ENCODE data around the gene PRDM16. TPM values are rescaled to one million over a fixed set of nuclear protein-coding genes. Genes with fewer than 3 reads are reported as not detected.

PRDM16 gene
- polyA plus RNA-seq, 6 donors from 2014 or later: not detected

DNA sequence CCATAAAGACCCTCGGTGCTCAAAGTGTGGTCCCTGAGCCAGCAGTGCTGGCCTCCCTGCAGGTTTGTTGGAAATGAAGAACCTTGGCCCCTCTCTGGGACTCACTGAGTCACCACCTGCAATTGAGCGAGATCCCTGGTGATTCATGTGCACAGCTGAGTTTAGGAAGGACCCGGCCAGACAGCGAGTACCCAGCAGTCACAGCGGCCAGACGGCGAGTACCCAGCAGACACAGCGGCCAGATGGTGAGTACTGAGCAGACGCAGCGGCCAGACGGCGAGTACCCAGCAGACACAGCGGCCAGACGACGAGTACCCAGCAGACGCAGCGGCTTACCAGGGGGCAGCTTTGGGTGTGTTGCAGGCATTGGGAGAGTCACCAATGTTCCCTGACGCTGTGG lies 123.8 kb downstream of the PRDM16 start:
- Mint-ChIP-seq H3K9me3 (peaks cover 0 to 2% (median 0%) of the 10 kb centered on the region in 7 donors), H3K27ac (no peak overlapping the region), H3K36me3 (no peaks in the 10 kb centered on the region), H3K4me3 (no peak overlapping the region), H3K27me3 (peaks cover 0 to 20% (median 12%) of the 10 kb centered on the region in 3 donors), H3K4me1 (no peaks in the 10 kb centered on the region)
- ATAC-seq (ENCODE audit: low read depth in 2 of 2) (no peak), DNase-seq (no peak)

DNA sequence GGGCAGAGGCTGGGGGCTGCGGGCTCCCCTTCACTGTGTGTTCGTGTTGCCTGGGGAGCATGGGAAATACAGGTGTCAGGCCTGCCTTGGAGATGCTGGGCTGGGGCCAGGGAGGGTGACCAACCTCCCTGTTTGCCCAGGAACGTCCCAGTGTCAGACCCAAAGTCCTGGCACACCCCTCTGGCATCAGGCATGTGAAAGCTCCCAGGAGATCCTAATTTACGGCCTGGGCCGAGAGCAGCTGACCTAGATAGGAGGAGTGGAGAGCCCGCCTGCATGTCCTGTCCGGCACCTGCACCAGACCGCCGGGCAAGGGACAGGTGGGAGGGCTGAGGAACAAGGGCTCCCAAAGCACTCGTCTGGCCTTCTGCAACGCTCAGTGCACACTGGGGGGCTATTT lies 124.8 kb downstream of the PRDM16 start:
- no peak for ATAC-seq (ENCODE audit: low read depth in 2 of 2)
- H3K27me3 Mint-ChIP-seq: peaks cover 0 to 12% (median 2%) of the 10 kb centered on the region in 3 donors
- no peak for DNase-seq
- H3K4me1 Mint-ChIP-seq: no peaks in the 10 kb centered on the region
- H3K27ac Mint-ChIP-seq: no peak overlapping the region
- no peaks in the 10 kb centered on the region for H3K36me3 Mint-ChIP-seq
- H3K4me3 Mint-ChIP-seq: no peak overlapping the region
- H3K9me3 Mint-ChIP-seq: peaks cover 0 to 2% (median 0%) of the 10 kb centered on the region in 7 donors

DNA sequence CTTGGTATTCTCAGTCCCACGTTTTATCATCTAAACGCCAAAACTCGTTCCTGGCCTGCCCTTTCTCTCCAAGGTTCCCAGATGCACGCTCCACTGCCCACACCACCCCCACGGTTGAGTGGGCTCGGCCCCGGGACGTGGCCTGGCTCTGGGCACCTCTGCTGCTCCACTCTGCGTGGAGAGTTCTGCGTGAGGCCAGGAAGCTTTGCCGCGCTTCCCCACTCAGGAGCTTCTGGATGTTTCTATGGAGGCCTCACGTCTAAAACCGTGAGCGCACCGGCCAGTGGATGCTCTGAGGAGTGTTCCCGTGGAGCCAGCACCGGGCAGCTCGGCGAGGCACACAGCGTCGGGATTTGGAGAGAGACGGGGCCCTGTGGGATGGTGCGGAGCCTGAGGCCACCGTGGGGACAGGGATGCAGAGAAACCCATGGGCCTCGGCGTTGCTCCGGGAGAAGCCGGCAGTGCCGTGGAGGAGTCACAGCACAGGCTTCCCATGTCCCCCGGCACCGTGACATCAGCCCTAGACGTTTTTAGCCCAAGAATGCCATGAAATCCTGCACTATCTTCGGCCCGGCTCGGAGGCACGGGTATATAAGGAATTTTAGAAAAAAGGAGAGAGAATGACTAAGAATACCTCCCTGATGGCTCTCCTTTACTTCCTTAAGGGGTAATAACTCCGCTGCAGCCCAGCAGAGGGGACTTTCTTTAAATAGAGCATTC lies 125.9 kb downstream of the PRDM16 start:
- H3K4me1 Mint-ChIP-seq: no peaks in the 10 kb centered on the region
- H3K27ac Mint-ChIP-seq: no peak overlapping the region
- H3K4me3 Mint-ChIP-seq: no peak overlapping the region
- H3K27me3 Mint-ChIP-seq: peaks cover 0 to under 1% (median 0%) of the 10 kb centered on the region in 3 donors
- no peaks in the 10 kb centered on the region for H3K36me3 Mint-ChIP-seq
- no peak for ATAC-seq (ENCODE audit: low read depth in 2 of 2)
- H3K9me3 Mint-ChIP-seq: peaks cover 0 to 2% (median 0%) of the 10 kb centered on the region in 7 donors
- no peak for DNase-seq

DNA sequence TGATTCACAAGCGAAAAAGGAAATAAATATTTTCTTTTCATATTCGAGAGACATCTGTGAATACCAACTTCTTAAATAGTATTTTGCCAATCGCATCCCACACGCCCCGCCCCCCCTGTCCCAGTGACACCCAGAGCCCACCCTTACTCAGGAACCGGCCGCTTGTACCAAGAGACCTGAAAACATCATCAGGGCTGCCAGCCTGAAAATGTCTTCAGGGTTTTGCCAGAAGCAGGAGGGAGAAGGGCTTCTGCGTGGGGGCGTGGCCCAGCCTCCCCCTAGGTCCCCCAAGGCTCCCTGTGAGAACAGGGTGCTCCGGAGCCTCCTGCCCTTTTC lies 126.4 kb downstream of the PRDM16 start:
- no peak overlapping the region for H3K27ac Mint-ChIP-seq
- DNase-seq (no peak), ATAC-seq (ENCODE audit: low read depth in 2 of 2) (no peak)
- H3K36me3 Mint-ChIP-seq: no peaks in the 10 kb centered on the region
- no peaks in the 10 kb centered on the region for H3K4me1 Mint-ChIP-seq
- H3K9me3 Mint-ChIP-seq: peaks cover 0 to 2% (median 0%) of the 10 kb centered on the region in 7 donors
- H3K27me3 Mint-ChIP-seq: no peaks in the 10 kb centered on the region
- no peak overlapping the region for H3K4me3 Mint-ChIP-seq

DNA sequence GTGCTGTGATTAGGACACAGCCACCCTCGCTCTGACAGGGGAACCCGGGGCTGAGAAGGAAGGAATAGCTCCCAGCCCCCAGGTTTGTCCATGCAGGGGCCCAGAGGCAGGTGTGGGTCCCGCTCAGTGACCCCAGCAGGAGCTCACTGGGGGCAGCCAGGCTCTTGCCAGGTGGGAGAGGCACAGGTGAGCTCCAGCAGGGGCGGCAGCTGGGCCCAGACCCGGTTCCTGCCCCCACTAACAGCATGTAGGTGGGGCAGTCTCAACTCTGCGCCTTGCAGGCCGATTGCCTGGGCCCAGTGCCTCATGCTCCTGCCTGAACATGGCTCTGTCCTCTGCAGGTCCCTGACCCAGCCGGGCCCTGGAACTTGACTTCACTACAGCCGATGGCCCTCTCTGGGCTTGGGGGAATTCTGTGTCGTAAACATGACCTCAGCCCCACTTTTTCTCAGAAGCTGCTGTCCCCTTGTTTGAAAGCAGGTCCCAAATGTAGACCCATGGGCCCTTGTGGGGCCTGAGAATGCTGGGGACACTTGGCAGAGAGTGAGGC lies 127.0 kb downstream of the PRDM16 start:
- ATAC-seq (ENCODE audit: low read depth in 2 of 2) (no peak), DNase-seq (no peak)
- Mint-ChIP-seq H3K27ac (no peak overlapping the region), H3K4me3 (no peak overlapping the region), H3K36me3 (no peaks in the 10 kb centered on the region), H3K4me1 (no peaks in the 10 kb centered on the region), H3K9me3 (peaks cover 0 to 2% (median 0%) of the 10 kb centered on the region in 7 donors), H3K27me3 (no peaks in the 10 kb centered on the region)

DNA sequence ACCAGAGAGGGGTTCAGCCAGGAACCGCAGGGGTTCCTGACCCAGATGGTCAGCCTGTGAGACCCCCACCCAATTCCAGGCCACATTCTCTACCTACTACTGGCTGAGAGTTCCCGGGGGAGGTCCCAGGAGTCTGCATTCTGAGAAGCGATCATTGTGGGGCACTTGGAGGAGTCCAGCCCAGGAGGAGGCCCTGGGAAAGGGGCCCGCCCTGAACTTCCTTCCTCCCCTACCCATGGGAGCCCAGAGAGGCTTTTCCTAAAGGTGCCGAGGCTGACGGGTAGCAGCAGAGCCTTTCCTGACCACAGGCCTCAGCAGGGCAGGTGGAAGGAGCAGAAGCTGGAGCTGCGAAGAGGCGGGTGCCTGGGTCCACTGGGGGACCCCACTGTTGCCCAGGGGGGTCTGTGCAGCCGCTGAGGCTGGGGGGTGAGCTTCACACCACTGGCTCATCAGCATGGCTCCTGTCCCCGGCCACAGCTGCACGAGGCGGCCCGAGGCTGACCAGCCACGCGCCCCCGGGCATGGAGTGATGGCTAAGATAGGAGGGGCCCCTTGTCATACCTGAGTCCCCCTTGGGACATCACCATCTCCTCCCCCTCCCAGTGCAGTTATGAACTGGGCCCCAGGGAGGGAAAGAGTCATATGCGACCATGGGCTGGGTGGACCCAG lies 127.7 kb downstream of the PRDM16 start:
- no peaks in the 10 kb centered on the region for H3K27me3 Mint-ChIP-seq
- ATAC-seq (ENCODE audit: low read depth in 2 of 2) (no peak), DNase-seq (no peak)
- no peaks in the 10 kb centered on the region for H3K9me3 Mint-ChIP-seq
- no peak overlapping the region for H3K4me3 Mint-ChIP-seq
- H3K36me3 Mint-ChIP-seq: no peaks in the 10 kb centered on the region
- no peaks in the 10 kb centered on the region for H3K4me1 Mint-ChIP-seq
- H3K27ac Mint-ChIP-seq: no peak overlapping the region

DNA sequence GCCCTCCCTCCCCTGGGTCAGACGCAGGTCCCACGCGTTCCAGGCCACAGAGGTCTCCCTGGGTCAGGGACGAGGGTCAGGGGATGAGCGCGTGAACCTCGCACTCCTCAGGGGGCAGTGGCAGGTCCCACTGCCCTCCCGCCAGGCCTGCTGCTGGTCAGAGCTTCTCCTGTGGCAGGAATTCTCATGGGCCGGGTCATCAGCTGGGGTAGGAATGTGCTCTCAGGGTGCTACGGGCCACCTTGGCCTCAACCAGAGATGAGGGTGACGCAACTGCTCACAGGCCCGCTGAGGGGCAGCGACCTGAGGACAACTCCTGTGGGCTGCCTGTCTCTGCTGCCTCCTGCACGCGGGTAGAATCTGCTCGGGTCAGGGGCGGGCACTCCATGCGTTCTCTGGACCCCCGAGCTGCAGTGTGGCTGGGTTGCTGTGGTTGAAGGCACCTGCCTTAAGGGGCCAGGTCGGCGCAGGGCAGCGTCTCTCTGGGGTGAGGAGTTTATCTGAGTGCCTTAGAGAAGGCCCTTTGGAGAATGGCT lies 128.8 kb downstream of the PRDM16 start:
- no peak for ATAC-seq (ENCODE audit: low read depth in 2 of 2)

DNA sequence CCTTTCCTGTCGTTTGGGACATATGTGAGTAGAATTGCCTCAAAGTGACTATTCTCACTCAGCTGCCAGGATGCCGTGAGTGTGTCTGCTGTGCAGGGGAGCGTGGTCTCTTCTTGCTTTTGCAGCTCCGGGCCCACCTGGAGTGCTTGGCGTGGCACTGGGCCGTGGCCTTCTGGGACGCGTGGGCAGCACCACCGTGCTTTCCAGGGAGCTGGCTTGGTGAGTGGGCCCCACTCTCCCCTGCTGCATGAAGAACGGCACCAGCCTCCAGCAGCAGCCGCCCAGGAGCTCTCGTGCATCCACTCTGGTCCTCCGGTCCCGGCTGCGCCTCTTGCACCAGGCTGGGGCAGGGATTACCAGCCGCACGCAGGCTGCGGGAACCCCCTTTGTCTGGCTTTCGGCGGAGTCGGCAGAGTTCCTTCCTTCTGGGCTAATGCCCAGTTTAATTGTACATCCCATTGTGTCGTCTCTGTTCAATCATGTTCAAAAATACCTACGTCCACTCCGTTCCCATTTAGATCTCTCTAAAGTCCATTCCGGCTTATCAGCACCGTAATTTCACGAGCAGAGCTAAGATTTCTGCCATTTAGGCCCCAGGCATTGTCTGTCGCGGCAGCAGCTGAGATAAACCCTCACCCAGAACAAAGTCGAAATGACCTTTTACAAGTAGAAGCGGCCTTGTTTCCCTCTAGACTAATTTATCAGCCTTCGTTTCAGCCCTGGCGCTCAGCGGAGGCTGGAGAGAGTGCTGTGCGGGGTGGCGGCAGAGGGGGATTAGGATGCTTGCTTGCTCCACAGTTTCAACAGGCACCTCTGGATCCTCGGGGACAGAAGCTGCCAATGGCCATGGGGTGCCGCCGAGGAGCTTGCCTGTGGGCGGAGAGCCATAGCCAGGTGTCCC lies 129.6 kb downstream of the PRDM16 start:
- Mint-ChIP-seq H3K4me1 (no peaks in the 10 kb centered on the region), H3K27ac (no peak overlapping the region), H3K9me3 (no peaks in the 10 kb centered on the region), H3K4me3 (peak overlapping the region in 1 of 8 donors; percentile 25), H3K36me3 (no peaks in the 10 kb centered on the region), H3K27me3 (no peaks in the 10 kb centered on the region)
- ATAC-seq (ENCODE audit: low read depth in 2 of 2): no peak
- no peak for DNase-seq

More for the DNA sequence above, 128.8 kb downstream of the PRDM16 start:
- no peak for DNase-seq
- H3K36me3 Mint-ChIP-seq: no peaks in the 10 kb centered on the region
- no peak overlapping the region for H3K27ac Mint-ChIP-seq
- no peaks in the 10 kb centered on the region for H3K4me1 Mint-ChIP-seq
- H3K4me3 Mint-ChIP-seq: no peak overlapping the region
- no peaks in the 10 kb centered on the region for H3K27me3 Mint-ChIP-seq
- no peaks in the 10 kb centered on the region for H3K9me3 Mint-ChIP-seq

DNA sequence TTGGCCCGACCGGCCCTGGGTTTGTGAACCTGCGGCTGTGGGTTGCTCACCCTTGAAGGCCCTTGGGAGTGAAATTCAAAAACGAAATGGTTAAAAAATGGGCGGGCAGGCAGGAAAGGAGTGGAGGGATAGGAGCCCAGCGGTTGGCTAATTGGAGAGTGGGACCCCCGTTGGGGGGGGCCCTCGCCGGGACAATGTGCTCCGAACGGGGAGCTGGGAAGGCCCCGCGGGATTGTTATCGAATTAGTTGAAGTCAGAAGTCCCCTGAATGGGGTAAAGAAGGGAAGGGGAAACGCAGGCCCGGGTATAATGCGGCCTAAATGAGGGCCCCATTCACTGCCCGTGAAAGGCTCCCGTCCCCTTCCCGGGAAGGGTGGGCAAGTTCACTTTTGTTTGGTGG lies 135.7 kb downstream of the PRDM16 start:
- Mint-ChIP-seq H3K4me1 (no peaks in the 10 kb centered on the region), H3K36me3 (no peaks in the 10 kb centered on the region), H3K27me3 (no peaks in the 10 kb centered on the region), H3K9me3 (peaks cover 0 to 1% (median 0%) of the 10 kb centered on the region in 7 donors), H3K27ac (no peak overlapping the region), H3K4me3 (no peak overlapping the region)
- DNase-seq: no peak
- ATAC-seq (ENCODE audit: low read depth in 2 of 2): no peak

DNA sequence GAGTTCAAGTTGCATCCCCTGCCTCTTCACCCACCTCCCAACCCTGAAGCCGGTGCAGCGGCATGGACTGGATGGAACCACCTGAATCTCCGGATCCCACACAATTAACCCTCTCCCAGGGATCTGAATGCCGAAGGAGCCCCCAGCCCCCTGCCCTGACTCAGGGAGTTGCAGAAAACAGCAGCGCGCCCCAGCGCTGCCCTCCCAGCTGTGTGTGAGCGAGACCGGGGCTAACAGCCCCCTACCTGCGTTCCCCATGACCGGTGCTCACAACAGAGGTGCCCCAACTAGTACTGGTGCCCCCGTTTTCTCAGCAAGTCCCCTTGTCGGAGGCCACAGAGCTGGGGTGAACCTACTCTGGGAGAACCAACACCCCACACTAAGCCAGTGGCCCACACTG lies 136.8 kb downstream of the PRDM16 start:
- Mint-ChIP-seq H3K27me3 (no peaks in the 10 kb centered on the region), H3K36me3 (no peaks in the 10 kb centered on the region), H3K9me3 (peaks cover 0 to 1% (median 0%) of the 10 kb centered on the region in 7 donors), H3K27ac (peak overlapping the region in 1 of 6 donors; percentile 59), H3K4me1 (no peaks in the 10 kb centered on the region), H3K4me3 (no peak overlapping the region)
- no peak for DNase-seq
- no peak for ATAC-seq (ENCODE audit: low read depth in 2 of 2)

DNA sequence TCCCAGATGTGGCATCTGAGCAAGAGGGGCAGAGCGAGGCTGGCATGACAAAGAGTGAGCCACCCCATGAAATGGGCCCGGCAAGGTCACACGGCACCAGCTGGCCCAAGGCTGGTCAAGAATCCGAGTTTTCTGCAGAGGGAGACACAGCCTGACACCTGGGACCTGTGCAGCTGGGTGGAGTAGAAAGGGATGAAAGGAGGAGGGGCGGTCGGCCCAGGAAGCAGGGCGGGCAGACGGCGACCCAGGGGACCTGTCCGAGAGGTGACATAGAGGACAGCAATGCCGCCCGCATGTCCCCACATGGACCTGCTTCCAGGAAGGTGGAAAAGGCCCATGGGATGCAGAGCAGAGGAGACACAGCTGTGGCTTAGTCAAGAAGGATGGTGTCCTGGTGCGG lies 137.7 kb downstream of the PRDM16 start:
- Mint-ChIP-seq H3K4me1 (no peaks in the 10 kb centered on the region), H3K36me3 (no peaks in the 10 kb centered on the region), H3K4me3 (no peak overlapping the region), H3K27me3 (no peaks in the 10 kb centered on the region), H3K27ac (no peak overlapping the region), H3K9me3 (peaks cover 0 to 1% (median 0%) of the 10 kb centered on the region in 7 donors)
- DNase-seq (no peak), ATAC-seq (ENCODE audit: low read depth in 2 of 2) (no peak)

DNA sequence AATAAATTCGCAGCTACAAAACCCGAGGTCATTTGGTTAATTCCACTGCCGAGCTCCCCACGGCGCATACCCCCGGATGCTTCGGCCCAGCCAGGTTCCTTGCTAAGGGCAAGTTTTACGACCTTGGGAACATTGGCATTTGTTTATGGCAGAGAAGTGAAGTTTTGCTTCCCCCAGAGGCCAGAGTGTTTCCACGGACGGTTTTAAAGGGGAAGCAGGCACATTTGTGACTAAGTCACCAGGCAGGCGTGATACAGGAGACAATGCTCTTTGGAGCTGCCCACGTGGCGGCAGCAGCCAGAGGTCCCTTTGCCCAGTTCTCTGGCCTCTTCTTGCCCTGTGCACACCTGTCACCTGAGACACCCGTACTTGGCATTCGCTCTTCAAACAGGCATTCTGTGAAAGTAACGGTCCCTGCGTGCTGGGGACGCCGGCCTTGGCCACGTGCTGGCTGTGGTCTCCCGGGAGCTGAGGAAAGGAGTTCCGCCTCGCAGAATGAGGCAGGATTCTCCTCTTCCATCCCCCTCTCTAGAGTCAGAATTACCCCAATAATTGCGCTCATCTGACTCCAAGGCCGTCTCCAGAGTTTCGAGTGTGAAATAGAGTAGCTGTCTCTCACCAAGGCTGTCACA lies 138.3 kb downstream of the PRDM16 start:
- H3K9me3 Mint-ChIP-seq: peaks cover 0 to 1% (median 0%) of the 10 kb centered on the region in 7 donors
- ATAC-seq (ENCODE audit: low read depth in 2 of 2) (no peak), DNase-seq (no peak)
- no peaks in the 10 kb centered on the region for H3K27me3 Mint-ChIP-seq
- no peak overlapping the region for H3K4me3 Mint-ChIP-seq
- no peaks in the 10 kb centered on the region for H3K36me3 Mint-ChIP-seq
- H3K4me1 Mint-ChIP-seq: no peaks in the 10 kb centered on the region
- no peak overlapping the region for H3K27ac Mint-ChIP-seq

DNA sequence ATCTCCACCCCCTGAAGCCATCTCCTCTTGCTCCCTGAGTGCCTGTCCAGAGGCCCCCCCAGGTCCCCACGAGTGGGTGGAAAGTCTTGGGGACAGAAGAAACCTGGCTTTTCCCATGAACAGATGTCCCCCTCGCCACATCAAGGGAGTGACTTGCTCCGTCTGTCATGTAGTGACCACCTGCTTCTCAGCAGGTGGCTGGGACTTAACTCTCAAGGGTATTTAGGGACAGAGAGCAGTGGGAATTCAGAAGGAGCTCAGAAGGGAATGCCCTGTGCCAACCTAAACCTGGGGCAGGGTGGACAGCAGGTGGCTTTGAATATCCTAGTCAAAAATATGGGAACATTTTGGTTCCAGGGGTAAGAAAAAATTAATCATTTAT lies 139.8 kb downstream of the PRDM16 start:
- no peak overlapping the region for H3K27ac Mint-ChIP-seq
- DNase-seq (no peak), ATAC-seq (ENCODE audit: low read depth in 2 of 2) (no peak)
- H3K36me3 Mint-ChIP-seq: no peaks in the 10 kb centered on the region
- H3K4me3 Mint-ChIP-seq: no peak overlapping the region
- peaks cover 0 to 1% (median 0%) of the 10 kb centered on the region in 7 donors for H3K9me3 Mint-ChIP-seq
- H3K4me1 Mint-ChIP-seq: no peaks in the 10 kb centered on the region
- H3K27me3 Mint-ChIP-seq: no peaks in the 10 kb centered on the region

Measured in naive B cell (primary cell).